Fibroblast of lung (primary cell): ENCODE results near the gene HIP1. TPM values are rescaled to one million over a fixed set of nuclear protein-coding genes. Genes with fewer than 3 reads are reported as not detected.

Experiments used
- DNase-seq, 2 donors: peaks; one replicate each; pipeline versions ENCODE4 v3.0.0 to v3.0.0-alpha.2; 2010; ENCODE audit warnings: low read depth in 2 of 2
- H2AFZ ChIP-seq: 2 replicates; pipeline ENCODE4 v1.5.1; 2012; ENCODE audit warnings: low read length, control low read depth, inconsistent platforms
- H3K27ac ChIP-seq: 2 replicates; pipeline ENCODE4 v1.5.1; 2011; ENCODE audit warnings: low read length, control low read depth; ENCODE audit not compliant: insufficient read depth
- H3K27me3 ChIP-seq: 2 replicates; pipeline ENCODE4 v1.5.1; 2011; ENCODE audit warnings: mild to moderate bottlenecking, low read length; ENCODE audit not compliant: control insufficient read depth, insufficient read depth
- H3K36me3 ChIP-seq: 2 replicates; pipeline ENCODE4 v1.5.1; 2011; ENCODE audit warnings: low read length; ENCODE audit not compliant: control insufficient read depth, insufficient read depth
- H3K4me1 ChIP-seq: 2 replicates; pipeline ENCODE4 v1.5.1; 2011; ENCODE audit warnings: low read length; ENCODE audit not compliant: control insufficient read depth, insufficient read depth; ENCODE audit errors: extremely low read depth
- H3K4me2 ChIP-seq: 2 replicates; pipeline ENCODE4 v1.5.1; 2011; ENCODE audit warnings: low read length, control low read depth; ENCODE audit not compliant: insufficient read depth; ENCODE audit errors: extremely low read depth
- H3K4me3 ChIP-seq, 4 experiments: fragments of 200-600 bp in 1 of 4; sonication (generic) in 1 of 4; replicated peaks in 1 of 4; 2 replicates each; pipeline ENCODE4 v1.5.1; 2011 to 2016; ENCODE audit warnings: low read length in 4 of 4, low read depth in 3 of 4, mild to moderate bottlenecking in 3 of 4, control low read depth in 2 of 4, inconsistent platforms in 1 of 4, mixed read lengths in 1 of 4; ENCODE audit not compliant: insufficient read depth in 1 of 4; ENCODE audit errors: control extremely low read depth in 1 of 4
- H3K79me2 ChIP-seq: 2 replicates; pipeline ENCODE4 v1.5.1; 2012; ENCODE audit warnings: mild to moderate bottlenecking, low read length, inconsistent platforms; ENCODE audit not compliant: control insufficient read depth, insufficient read depth
- H3K9ac ChIP-seq: 2 replicates; pipeline ENCODE4 v1.5.1; 2011; ENCODE audit warnings: mild to moderate bottlenecking, low read length, control low read depth; ENCODE audit not compliant: insufficient read depth
- H3K9me3 ChIP-seq: 2 replicates; pipeline ENCODE4 v1.5.1; 2012; ENCODE audit warnings: low read depth, low read length; ENCODE audit not compliant: control insufficient read depth, insufficient read depth
- H4K20me1 ChIP-seq: 2 replicates; pipeline ENCODE4 v1.5.1; 2011; ENCODE audit warnings: low read length; ENCODE audit not compliant: control insufficient read depth, insufficient read depth; ENCODE audit errors: extremely low read depth
- EZH2 ChIP-seq: IDR thresholded peaks from 2 replicates; pipeline ENCODE4 v1.5.1; 2012; ENCODE audit warnings: low read length, control low read depth, mild to moderate bottlenecking; ENCODE audit errors: missing control alignments
- polyA plus RNA-seq, 2 donors: library from polyadenylated mRNA; depleted of rRNA in 1 of 2; stranded (reverse) in 1 of 2; unstranded in 1 of 2; fragments of >200 nt; gene quantifications; 2 replicates each; pipeline ENCODE4 v1.2.1, GENCODE V29; 2011 to 2012; ENCODE audit warnings: missing spikeins in 1 of 2
- total RNA-seq: library from RNA; depleted of rRNA; stranded (reverse); fragments of >200 nt; gene quantifications from 2 replicates; pipeline ENCODE4 v1.2.1, GENCODE V29; 2014
- TF ChIP-seq, protein P1 (sequence below), 2 donors: IDR thresholded peaks in 1 of 2; conservative IDR thresholded peaks in 1 of 2; 1 replicate in 1 of 2; 2 replicates in 1 of 2; pipeline ENCODE4 v1.5.1; 2011 to 2012; ENCODE audit warnings: low read length in 2 of 2, control low read depth in 1 of 2, inconsistent platforms in 1 of 2, low read depth in 1 of 2, mild to moderate bottlenecking in 1 of 2

The HIP1 gene
- total and polyA plus RNA-seq, 2 donors (not counting 1 experiment from before 2014, with no cell fraction given): 27.2 to 31.3 TPM

DNA sequence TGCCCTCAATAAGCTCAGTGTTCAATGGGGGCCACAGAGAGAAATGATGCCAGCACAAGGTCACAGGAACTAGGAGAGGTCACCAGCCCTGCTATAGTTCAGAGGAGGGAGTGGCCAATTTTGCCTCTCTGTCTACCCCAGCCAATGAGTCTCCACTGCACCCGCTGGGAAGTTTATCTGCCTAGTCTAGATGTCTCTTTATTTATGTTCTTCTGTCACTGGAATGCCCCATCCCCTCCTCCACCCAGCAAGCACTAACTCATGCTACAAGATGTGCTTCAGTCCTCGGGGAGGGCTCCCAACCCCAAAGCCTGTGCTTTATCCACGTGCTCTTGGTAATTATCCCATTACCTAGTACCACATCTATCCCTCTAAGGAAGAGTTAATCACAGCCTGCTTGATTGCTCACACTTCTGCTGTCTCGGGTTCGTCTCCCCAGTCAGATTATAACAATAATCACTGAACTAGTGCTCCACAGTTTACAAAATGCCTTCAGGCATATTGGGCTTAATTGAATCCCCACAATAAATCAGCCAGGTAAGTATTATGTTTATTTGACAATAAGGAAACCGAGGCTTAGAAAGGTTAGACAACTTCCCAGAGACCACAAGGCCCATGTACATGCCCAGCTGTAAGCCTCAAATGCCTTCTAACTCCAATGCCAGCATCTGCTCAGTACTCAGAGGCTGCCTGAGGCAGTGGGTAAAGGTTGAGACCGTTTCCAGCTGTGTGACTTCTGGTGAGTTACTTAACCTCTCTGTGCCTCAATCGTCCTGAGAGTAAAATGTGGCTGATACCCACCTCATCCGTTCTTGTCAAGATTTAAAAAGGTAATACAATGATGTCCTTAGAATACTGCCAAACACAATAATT lies 3.9 kb downstream of the HIP1 start:
- Histone ChIP-seq H3K4me2 (no peak overlapping the region), H3K4me3 (no peak overlapping the region), H3K9ac (no peak overlapping the region), H3K27me3 (no peaks in the 10 kb centered on the region), H2AFZ (no peak overlapping the region), H3K4me1 (peaks cover 25% of the 10 kb centered on the region), H4K20me1 (no peaks in the 10 kb centered on the region), H3K9me3 (no peaks in the 10 kb centered on the region), H3K36me3 (peaks cover 1% of the 10 kb centered on the region), H3K27ac (peak overlapping the region; percentile 23), H3K79me2 (peaks cover 22% of the 10 kb centered on the region)
- DNase-seq: peak; percentile 62 to 73
- TF ChIP-seq, protein P1, sequence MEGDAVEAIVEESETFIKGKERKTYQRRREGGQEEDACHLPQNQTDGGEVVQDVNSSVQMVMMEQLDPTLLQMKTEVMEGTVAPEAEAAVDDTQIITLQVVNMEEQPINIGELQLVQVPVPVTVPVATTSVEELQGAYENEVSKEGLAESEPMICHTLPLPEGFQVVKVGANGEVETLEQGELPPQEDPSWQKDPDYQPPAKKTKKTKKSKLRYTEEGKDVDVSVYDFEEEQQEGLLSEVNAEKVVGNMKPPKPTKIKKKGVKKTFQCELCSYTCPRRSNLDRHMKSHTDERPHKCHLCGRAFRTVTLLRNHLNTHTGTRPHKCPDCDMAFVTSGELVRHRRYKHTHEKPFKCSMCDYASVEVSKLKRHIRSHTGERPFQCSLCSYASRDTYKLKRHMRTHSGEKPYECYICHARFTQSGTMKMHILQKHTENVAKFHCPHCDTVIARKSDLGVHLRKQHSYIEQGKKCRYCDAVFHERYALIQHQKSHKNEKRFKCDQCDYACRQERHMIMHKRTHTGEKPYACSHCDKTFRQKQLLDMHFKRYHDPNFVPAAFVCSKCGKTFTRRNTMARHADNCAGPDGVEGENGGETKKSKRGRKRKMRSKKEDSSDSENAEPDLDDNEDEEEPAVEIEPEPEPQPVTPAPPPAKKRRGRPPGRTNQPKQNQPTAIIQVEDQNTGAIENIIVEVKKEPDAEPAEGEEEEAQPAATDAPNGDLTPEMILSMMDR (conservative IDR thresholded peaks at IDR 0.05 in 1 of 2, IDR thresholded peaks at IDR 0.05 in 1 of 2; ENCODE audit: low read depth in 1 of 2, low read length in 2 of 2): no peak
- TF ChIP-seq EZH2: no peak

DNA sequence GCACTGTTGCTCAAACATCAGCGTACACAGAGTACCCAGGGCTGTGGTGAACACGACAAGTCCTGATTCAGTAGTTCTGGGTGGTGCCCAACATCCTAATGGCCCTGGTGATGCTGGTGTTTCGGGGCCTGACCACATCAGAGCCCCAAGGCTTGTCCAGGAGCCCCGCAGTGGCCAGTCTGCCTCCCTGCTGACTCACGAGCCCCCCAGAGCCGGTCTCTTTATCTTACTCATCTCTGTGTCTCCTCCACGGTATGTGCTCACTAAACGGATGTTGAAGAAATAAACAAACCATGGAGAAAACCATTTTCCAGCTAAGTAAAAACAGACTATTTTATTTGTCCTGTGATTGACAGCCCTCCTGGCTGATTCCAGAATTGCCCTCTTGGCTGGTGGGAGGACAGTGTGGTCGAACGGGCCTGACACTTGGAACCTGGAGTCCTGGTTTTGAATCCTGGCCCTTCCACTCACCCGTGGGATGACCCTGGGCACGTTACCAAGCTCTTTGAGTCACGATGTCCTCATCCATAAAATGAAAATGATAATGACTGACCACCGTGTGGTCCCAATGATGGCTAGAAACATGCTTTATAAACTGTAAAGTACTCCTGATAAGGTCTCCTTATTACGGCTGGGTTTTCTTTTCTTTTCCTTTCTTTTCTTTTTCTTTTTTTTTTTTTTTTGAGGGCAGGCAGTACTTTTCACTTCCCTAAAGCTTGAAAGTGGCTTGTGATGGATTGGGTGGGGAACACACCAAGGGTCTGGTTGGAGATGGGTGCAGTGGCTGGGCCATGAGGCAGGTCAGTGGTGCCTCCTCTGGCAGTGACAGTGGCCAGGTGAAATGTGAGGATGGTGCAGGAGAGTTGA lies 5.7 kb downstream of the HIP1 start:
- H3K36me3 ChIP-seq: peaks cover 1% of the 10 kb centered on the region
- no peaks in the 10 kb centered on the region for H3K27me3 ChIP-seq
- TF ChIP-seq, protein P1 (conservative IDR thresholded peaks at IDR 0.05 in 1 of 2, IDR thresholded peaks at IDR 0.05 in 1 of 2; ENCODE audit: low read depth in 1 of 2, low read length in 2 of 2): no peak
- TF ChIP-seq EZH2: no peak
- H3K4me2 ChIP-seq: peak overlapping the region; percentile 77
- H3K4me3 ChIP-seq: peak overlapping the region in 2 of 4 experiments; percentile 3 to 16
- no peaks in the 10 kb centered on the region for H3K9me3 ChIP-seq
- H3K9ac ChIP-seq: peak overlapping the region; percentile 39
- H3K27ac ChIP-seq: peak overlapping the region; percentile 90
- peaks cover 17% of the 10 kb centered on the region for H3K79me2 ChIP-seq
- peak overlapping the region; percentile 17 for H2AFZ ChIP-seq
- H3K4me1 ChIP-seq: peaks cover 30% of the 10 kb centered on the region
- DNase-seq: peak; percentile 73 to 93
- H4K20me1 ChIP-seq: no peaks in the 10 kb centered on the region

DNA sequence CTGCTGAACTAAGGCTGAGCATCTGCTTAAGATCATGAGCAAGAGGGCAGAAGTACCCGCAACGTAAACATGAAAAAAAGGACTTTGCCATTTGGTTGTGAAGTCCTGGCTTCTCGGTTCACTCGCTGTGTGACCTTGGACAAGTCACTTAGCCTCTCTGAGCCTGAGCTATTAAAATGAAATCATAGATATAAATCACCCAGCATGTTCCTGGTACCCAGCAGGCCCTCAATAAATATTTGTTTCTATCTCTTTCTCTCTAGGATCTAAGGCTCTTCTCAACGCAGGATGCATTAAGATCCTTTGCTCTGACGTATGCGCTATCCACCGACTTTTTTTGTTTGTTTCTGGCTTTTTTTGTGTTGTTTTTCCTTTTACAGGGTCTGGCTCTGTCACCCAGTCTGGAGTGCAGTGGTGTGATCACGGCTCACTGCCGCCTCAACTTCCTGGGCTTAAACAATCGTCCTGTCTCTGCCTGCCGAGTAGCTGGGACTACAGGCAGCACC lies 6.7 kb downstream of the HIP1 start:
- peak overlapping the region; percentile 90 for H3K27ac ChIP-seq
- H2AFZ ChIP-seq: no peak overlapping the region
- peak overlapping the region; percentile 39 for H3K9ac ChIP-seq
- H3K4me1 ChIP-seq: peaks cover 31% of the 10 kb centered on the region
- H3K4me3 ChIP-seq: no peak overlapping the region
- no peaks in the 10 kb centered on the region for H3K9me3 ChIP-seq
- no peak for DNase-seq
- TF ChIP-seq EZH2: no peak
- TF ChIP-seq, protein P1 (conservative IDR thresholded peaks at IDR 0.05 in 1 of 2, IDR thresholded peaks at IDR 0.05 in 1 of 2; ENCODE audit: low read depth in 1 of 2, low read length in 2 of 2): no peak
- peaks cover 1% of the 10 kb centered on the region for H3K36me3 ChIP-seq
- peaks cover 12% of the 10 kb centered on the region for H3K79me2 ChIP-seq
- H4K20me1 ChIP-seq: no peaks in the 10 kb centered on the region
- peak overlapping the region; percentile 1 for H3K4me2 ChIP-seq
- H3K27me3 ChIP-seq: no peaks in the 10 kb centered on the region
